Measurements from ENCODE around the gene PITPNB. TPM values are rescaled to one million over a fixed set of nuclear protein-coding genes. Genes with fewer than 3 reads are reported as not detected.

PITPNB gene
- total and polyA plus RNA-seq, 2 of the 13 experiments (the other 11 are each of a cell fraction or from before 2014, with no cell fraction given): 17.0 to 30.1 TPM

DNA sequence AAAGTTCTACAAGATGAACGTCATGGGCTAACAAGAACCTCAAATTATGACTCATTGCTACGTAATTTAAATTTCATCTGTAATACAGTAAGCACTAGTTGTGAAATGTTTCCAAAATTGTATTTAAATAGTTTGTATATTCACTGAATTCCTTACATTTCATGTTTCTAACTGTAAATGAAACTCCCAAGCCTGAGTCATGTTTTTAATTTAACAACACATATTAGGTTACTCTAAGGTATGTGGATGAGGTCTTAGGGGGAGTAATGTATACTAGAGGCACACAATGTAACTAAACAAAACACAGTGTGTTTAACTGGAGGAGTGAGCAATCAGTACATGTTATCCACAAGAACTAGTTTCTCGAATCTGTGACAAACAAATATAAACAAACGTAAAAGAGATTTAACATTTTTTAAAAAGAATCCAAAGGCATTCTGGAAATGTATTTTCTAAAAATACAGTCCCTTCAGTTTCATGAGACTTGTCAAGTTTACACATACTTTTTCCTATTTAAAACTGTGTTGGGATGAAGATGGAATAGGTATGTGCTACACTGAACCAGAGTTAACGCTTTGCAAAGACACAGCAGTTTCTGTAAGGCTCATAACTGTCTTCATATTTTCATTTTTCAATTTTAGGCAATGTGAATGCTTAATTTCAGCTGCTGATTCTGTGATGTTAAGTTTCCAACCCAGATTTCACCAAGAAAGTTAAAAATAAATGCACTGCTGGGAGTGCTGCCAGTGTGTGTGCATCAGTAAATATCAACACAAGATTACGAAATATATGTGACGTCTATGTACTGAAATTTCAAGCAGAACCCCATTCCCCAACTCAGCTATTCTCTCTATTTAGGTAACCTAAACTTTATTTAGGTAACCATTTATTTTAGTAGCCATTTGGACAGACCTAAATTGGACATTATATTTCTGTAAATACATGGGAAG lies 52.6 kb downstream of the PITPNB start (continued):
- no peak for TF ChIP-seq ZNF501 (CRISPR knock-in tag; IDR thresholded peaks at IDR 0.05)
- no peak for TF ChIP-seq ZNF724P (CRISPR knock-in tag; IDR thresholded peaks at IDR 0.05; ENCODE audit: borderline replicate concordance)
- TF ChIP-seq ZBTB38 (CRISPR knock-in tag; IDR thresholded peaks at IDR 0.05): no peak
- no peak for TF ChIP-seq ZNF556 (CRISPR knock-in tag; IDR thresholded peaks at IDR 0.05; ENCODE audit: borderline replicate concordance)
- no peak for TF ChIP-seq BRD4 (CRISPR knock-in tag; IDR thresholded peaks at IDR 0.05)
- peak; percentile 59 for TF ChIP-seq CEBPG (CRISPR knock-in tag; IDR thresholded peaks at IDR 0.05)
- no peak for TF ChIP-seq CREM (IDR thresholded peaks at IDR 0.05)
- TF ChIP-seq CREM (CRISPR knock-in tag; IDR thresholded peaks at IDR 0.05): no peak
- no peak for TF ChIP-seq ZNF33A (CRISPR knock-in tag; IDR thresholded peaks at IDR 0.05; ENCODE audit: borderline replicate concordance)
- TF ChIP-seq EP300 (IDR thresholded peaks at IDR 0.05; ENCODE audit: low read depth in 2 of 2, low read length in 2 of 2): peak in 1 of 2 experiments; percentile 26; a peak in 1 of 4 replicates
- no peak for TF ChIP-seq EP300 (CRISPR knock-in tag; IDR thresholded peaks at IDR 0.05; ENCODE audit: borderline replicate concordance)

DNA sequence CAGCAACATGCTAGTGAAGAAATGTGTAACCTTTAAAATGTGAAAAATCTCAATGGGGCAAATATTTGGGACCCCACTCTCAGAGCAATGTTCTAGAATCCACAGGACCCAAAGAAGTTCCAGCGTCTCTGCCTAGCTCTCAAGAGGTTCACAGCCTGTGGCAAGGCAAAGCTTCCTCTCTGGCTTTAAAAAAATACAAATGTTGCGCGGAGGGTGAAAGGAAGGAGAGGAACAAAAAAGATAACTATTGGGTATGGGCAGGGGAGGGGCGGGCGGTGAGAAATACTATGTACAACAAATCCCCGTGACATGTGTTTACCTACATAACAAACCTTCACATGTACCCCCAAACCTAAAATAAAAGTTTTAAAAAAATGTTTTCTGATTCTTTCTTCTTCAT lies 53.6 kb downstream of the PITPNB start:
- CTCF ChIA-PET (ENCODE audit: low intra/inter-chr PET ratio, low total read pairs): no interaction called here
- no peak for ATAC-seq
- peaks cover 4 to 7% of the 10 kb centered on the region in 2 experiments; a peak in 4 of 5 replicates for H3K36me3 ChIP-seq (replicated peaks in 1 of 2; ENCODE audit: control insufficient read depth in 1 of 2, insufficient read depth in 2 of 2, low read length in 2 of 2)
- H3K4me3 ChIP-seq (replicated peaks in 1 of 3; ENCODE audit: insufficient read depth in 1 of 3, low read depth in 2 of 3, low read length in 3 of 3): no peak overlapping the region
- H3K4me1 ChIP-seq (ENCODE audit: insufficient read depth, low read length): peaks cover 75% of the 10 kb centered on the region
- H3K9me3 ChIP-seq (ENCODE audit: low read length): no peaks in the 10 kb centered on the region
- no peaks in the 10 kb centered on the region for H4K20me1 ChIP-seq (ENCODE audit: insufficient read depth, low read length)
- no peak overlapping the region for H3K9ac ChIP-seq (ENCODE audit: insufficient read depth, low read depth, low read length)
- FAIRE-seq: no peak
- no peak for DNase-seq (ENCODE audit: low spot score)
- 95% methylated on average over 6 of the region's 6 CpGs for WGBS (ENCODE audit: low lambda C conversion rate)
- intact Hi-C loops (cut with micrococcal nuclease; ENCODE audit: unreplicated experiment): no loop called here
- POLR2A ChIA-PET: no interaction called here
- H3K27me3 ChIP-seq (ENCODE audit: control insufficient read depth in 1 of 2, insufficient read depth in 2 of 2, low read length in 2 of 2): no peaks in the 10 kb centered on the region
- H3K4me2 ChIP-seq (ENCODE audit: low read depth, low read length): no peak overlapping the region
- H2AFZ ChIP-seq (ENCODE audit: low read length): no peak overlapping the region
- BruUV-seq (replicated peaks): no TSS peak
- H3K27ac ChIP-seq (ENCODE audit: extremely low read length, insufficient read depth, low read length): no peak overlapping the region
- in situ Hi-C loops (cut with HindIII; ENCODE audit: extremely low pct_ligation_motif_present, low pct_unique_long_range_greater_than_20kb): no loop called here
- peaks cover 8% of the 10 kb centered on the region for H3K79me2 ChIP-seq (ENCODE audit: insufficient read depth, low read length)
- TF ChIP-seq ZNF773 (CRISPR knock-in tag; IDR thresholded peaks at IDR 0.05; ENCODE audit: borderline replicate concordance) (no peak), CBX1 (IDR thresholded peaks at IDR 0.05; ENCODE audit: low read depth) (no peak)
- TF ChIP-seq, protein P1, sequence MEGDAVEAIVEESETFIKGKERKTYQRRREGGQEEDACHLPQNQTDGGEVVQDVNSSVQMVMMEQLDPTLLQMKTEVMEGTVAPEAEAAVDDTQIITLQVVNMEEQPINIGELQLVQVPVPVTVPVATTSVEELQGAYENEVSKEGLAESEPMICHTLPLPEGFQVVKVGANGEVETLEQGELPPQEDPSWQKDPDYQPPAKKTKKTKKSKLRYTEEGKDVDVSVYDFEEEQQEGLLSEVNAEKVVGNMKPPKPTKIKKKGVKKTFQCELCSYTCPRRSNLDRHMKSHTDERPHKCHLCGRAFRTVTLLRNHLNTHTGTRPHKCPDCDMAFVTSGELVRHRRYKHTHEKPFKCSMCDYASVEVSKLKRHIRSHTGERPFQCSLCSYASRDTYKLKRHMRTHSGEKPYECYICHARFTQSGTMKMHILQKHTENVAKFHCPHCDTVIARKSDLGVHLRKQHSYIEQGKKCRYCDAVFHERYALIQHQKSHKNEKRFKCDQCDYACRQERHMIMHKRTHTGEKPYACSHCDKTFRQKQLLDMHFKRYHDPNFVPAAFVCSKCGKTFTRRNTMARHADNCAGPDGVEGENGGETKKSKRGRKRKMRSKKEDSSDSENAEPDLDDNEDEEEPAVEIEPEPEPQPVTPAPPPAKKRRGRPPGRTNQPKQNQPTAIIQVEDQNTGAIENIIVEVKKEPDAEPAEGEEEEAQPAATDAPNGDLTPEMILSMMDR (CRISPR knock-in tag; IDR thresholded peaks at IDR 0.05): no peak
- TF ChIP-seq, protein P2, sequence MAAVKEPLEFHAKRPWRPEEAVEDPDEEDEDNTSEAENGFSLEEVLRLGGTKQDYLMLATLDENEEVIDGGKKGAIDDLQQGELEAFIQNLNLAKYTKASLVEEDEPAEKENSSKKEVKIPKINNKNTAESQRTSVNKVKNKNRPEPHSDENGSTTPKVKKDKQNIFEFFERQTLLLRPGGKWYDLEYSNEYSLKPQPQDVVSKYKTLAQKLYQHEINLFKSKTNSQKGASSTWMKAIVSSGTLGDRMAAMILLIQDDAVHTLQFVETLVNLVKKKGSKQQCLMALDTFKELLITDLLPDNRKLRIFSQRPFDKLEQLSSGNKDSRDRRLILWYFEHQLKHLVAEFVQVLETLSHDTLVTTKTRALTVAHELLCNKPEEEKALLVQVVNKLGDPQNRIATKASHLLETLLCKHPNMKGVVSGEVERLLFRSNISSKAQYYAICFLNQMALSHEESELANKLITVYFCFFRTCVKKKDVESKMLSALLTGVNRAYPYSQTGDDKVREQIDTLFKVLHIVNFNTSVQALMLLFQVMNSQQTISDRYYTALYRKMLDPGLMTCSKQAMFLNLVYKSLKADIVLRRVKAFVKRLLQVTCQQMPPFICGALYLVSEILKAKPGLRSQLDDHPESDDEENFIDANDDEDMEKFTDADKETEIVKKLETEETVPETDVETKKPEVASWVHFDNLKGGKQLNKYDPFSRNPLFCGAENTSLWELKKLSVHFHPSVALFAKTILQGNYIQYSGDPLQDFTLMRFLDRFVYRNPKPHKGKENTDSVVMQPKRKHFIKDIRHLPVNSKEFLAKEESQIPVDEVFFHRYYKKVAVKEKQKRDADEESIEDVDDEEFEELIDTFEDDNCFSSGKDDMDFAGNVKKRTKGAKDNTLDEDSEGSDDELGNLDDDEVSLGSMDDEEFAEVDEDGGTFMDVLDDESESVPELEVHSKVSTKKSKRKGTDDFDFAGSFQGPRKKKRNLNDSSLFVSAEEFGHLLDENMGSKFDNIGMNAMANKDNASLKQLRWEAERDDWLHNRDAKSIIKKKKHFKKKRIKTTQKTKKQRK (IDR thresholded peaks at IDR 0.05; ENCODE audit: low read length): no peak
- TF ChIP-seq, protein P3, sequence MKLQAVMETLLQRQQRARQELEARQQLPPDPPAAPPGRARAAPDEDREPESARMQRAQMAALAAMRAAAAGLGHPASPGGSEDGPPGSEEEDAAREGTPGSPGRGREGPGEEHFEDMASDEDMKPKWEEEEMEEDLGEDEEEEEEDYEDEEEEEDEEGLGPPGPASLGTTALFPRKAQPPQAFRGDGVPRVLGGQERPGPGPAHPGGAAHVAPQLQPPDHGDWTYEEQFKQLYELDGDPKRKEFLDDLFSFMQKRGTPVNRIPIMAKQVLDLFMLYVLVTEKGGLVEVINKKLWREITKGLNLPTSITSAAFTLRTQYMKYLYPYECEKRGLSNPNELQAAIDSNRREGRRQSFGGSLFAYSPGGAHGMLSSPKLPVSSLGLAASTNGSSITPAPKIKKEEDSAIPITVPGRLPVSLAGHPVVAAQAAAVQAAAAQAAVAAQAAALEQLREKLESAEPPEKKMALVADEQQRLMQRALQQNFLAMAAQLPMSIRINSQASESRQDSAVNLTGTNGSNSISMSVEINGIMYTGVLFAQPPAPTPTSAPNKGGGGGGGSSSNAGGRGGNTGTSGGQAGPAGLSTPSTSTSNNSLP (IDR thresholded peaks at IDR 0.05; ENCODE audit: low read depth, low read length): no peak
